IPS-NIHi7 (cell line): ENCODE measurements around the gene ZNF567.

ENCODE experiments used
- DNase-seq: peaks from one replicate; pipeline ENCODE4 v3.0.0; 2012; ENCODE audit warnings: mixed read lengths; ENCODE audit errors: extremely low spot score

The ZNF567 gene

GRCh38 chr19:36750066-36750691 lies 62.8 kb downstream of the ZNF567 start:
- no peak for DNase-seq
